Gastrocnemius medialis (tissue), 4 donors: Measurements from ENCODE around the gene SMIM9. TPM values are rescaled to one million over a fixed set of nuclear protein-coding genes. Genes with fewer than 3 reads are reported as not detected.

ENCODE experiments used
- ATAC-seq, 2 donors: fragments of 150-250 bp; one replicate each; pipeline ENCODE4 v1.9.1; 2016
- DNase-seq, 2 donors: peaks; one replicate each; pipeline ENCODE4 v3.0.0-alpha.2; 2019
- H3K27ac ChIP-seq, 4 donors: fragments of 200-600 bp; sonication (generic); 1 replicate in 1 of 4; 2 replicates in 3 of 4; pipeline ENCODE4 v1.5.1; 2016 to 2018; ENCODE audit warnings: mild to moderate bottlenecking in 2 of 4, moderate library complexity in 1 of 4
- H3K27me3 ChIP-seq, 3 donors: fragments of 200-600 bp; sonication (generic) in 2 of 3; 1 replicate in 1 of 3; 2 replicates in 2 of 3; pipeline versions ENCODE4 v1.5.1 to v1.6.0; 2016 to 2019; ENCODE audit warnings: mild to moderate bottlenecking in 1 of 3, moderate library complexity in 1 of 3
- H3K36me3 ChIP-seq, 2 donors: fragments of 200-600 bp; sonication (generic) in 1 of 2; one replicate each; pipeline ENCODE4 v1.5.1; 2017 to 2018
- H3K4me1 ChIP-seq, 2 donors: fragments of 200-600 bp; sonication (generic) in 1 of 2; one replicate each; pipeline ENCODE4 v1.5.1; 2016 to 2017; ENCODE audit warnings: mild to moderate bottlenecking in 2 of 2
- H3K4me3 ChIP-seq, 4 donors: fragments of 200-600 bp; sonication (generic) in 3 of 4; 1 replicate in 1 of 4; 2 replicates in 3 of 4; pipeline ENCODE4 v1.5.1; 2016 to 2019; ENCODE audit warnings: mild to moderate bottlenecking in 2 of 4
- H3K9me3 ChIP-seq, 3 donors: fragments of 200-600 bp; sonication (generic) in 2 of 3; 1 replicate in 1 of 3; 2 replicates in 2 of 3; pipeline ENCODE4 v1.5.1; 2016 to 2019
- POLR2A ChIP-seq, 2 donors: fragments of 450-650 bp; IDR thresholded peaks; one replicate each; pipeline ENCODE4 v1.6.1; 2017; ENCODE audit warnings: antibody characterized with exemption in 2 of 2, mild to moderate bottlenecking in 2 of 2, moderate library complexity in 2 of 2
- in situ Hi-C, 4 donors: fragments of 200-750 bp; cut with MboI; loops; one replicate each; pipeline versions ENCODE4 v1.15.0 to v1.8.0; 2017; ENCODE audit warnings: low sequenced_read_pairs in 4 of 4
- intact Hi-C: fragments of 100-400 bp; cut with DNase I; formaldehyde crosslinking; loops from one replicate; pipeline ENCODE4 v1.15.1; 2023; ENCODE audit warnings: low total_unique reads
- total RNA-seq, 4 donors: library from RNA; depleted of rRNA; stranded (reverse); fragments of >200 nt; gene quantifications; one replicate each; pipeline versions ENCODE4 v1.1.0 to v1.2.3, GENCODE V29; 2016
- TF ChIP-seq, protein P1 (sequence below), 5 experiments: fragments of 450-650 bp in 3 of 5; fragments of 200-600 bp in 2 of 5; sonication (generic) in 2 of 5; IDR thresholded peaks in 4 of 5; conservative IDR thresholded peaks in 1 of 5; 1 replicate in 4 of 5; 2 replicates in 1 of 5; pipeline ENCODE4 v1.5.1; 2016 to 2019; ENCODE audit warnings: antibody characterized with exemption in 5 of 5, mild to moderate bottlenecking in 3 of 5, moderate library complexity in 3 of 5

Gene SMIM9
- total RNA-seq, 4 donors from 2014 or later = not detected

DNA sequence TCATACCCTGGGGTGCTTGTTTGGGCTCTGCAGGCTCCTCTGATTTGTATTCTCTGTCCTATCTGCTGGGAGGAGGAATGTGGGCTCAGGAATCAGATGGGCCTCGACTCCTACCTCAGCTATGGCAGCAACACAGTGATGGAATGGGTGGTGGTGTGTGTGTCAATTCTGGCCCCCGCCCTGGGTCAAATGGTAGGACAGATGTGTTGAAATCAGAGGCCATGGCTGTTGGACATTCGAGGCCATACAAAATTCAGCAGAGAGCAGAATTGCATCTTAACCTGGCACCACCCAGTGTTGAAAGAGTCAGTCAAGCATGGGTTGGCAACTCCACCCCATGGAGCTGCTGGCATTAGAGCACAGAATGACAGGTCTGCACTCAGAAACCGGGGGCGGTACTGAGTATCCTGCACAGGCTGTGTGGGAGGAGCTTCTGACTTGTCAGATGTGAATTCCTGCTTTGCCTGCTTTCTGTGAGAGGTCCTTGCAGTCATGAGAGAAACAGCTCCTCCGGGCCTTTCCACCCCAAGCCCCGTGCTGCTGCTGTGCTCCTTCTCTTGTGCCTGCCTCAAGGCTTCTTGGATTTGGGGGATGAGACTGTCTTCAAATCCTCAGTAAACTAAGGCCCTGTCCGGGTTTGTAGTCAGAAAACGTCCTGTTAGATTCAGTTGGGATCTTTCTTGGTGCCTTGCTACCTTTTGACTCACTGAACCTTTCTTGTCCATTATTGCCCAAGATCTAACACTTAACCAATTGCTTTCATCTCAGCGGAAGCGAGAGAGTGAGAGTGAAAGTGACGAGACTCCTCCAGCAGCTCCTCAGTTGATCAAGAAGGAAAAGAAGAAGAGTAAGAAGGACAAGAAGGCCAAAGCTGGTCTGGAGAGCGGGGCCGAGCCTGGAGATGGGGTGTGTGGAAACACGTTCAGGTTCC, 58.8 kb downstream of the SMIM9 start:
- ATAC-seq (no peak), DNase-seq (no peak)
- Histone ChIP-seq H3K36me3 (peaks cover 0 to 61% of the 10 kb centered on the region in 2 donors), H3K27ac (no peak overlapping the region), H3K27me3 (no peaks in the 10 kb centered on the region), H3K4me1 (no peaks in the 10 kb centered on the region), H3K9me3 (no peaks in the 10 kb centered on the region), H3K4me3 (no peak overlapping the region)
- TF ChIP-seq, protein P1, sequence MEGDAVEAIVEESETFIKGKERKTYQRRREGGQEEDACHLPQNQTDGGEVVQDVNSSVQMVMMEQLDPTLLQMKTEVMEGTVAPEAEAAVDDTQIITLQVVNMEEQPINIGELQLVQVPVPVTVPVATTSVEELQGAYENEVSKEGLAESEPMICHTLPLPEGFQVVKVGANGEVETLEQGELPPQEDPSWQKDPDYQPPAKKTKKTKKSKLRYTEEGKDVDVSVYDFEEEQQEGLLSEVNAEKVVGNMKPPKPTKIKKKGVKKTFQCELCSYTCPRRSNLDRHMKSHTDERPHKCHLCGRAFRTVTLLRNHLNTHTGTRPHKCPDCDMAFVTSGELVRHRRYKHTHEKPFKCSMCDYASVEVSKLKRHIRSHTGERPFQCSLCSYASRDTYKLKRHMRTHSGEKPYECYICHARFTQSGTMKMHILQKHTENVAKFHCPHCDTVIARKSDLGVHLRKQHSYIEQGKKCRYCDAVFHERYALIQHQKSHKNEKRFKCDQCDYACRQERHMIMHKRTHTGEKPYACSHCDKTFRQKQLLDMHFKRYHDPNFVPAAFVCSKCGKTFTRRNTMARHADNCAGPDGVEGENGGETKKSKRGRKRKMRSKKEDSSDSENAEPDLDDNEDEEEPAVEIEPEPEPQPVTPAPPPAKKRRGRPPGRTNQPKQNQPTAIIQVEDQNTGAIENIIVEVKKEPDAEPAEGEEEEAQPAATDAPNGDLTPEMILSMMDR (IDR thresholded peaks at IDR 0.05 in 4 of 5, conservative IDR thresholded peaks at IDR 0.05 in 1 of 5) = no peak
- TF ChIP-seq POLR2A (IDR thresholded peaks at IDR 0.05) = no peak
- intact Hi-C loops (no loop called here), in situ Hi-C loops (no loop called here)

DNA sequence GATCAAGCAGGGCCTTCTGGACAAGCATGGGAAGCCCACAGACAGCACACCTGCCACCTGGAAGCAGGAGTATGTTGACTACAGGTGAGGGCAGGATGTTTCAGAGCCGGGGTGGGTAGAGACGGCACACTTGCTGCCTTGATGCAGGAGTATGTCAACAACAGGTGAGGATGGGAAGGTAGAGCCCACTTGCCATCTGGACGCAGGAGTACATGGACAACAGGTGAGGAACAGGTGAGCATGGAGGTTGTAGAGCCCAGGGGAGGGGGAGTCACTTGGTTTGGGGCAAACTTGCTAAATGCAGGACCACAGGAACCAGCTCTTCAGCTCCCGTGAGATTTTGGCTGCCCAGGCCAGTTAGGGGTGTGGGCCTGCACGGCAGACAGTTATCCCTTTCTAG, 59.8 kb downstream of the SMIM9 start:
- Histone ChIP-seq H3K27me3 (no peaks in the 10 kb centered on the region), H3K9me3 (no peaks in the 10 kb centered on the region), H3K36me3 (peaks cover 0 to 58% of the 10 kb centered on the region in 2 donors), H3K4me3 (no peak overlapping the region), H3K27ac (no peak overlapping the region), H3K4me1 (no peaks in the 10 kb centered on the region)
- TF ChIP-seq, protein P1 (IDR thresholded peaks at IDR 0.05 in 4 of 5, conservative IDR thresholded peaks at IDR 0.05 in 1 of 5) = no peak
- no peak for TF ChIP-seq POLR2A (IDR thresholded peaks at IDR 0.05)
- intact Hi-C loops (no loop called here), in situ Hi-C loops (no loop called here)
- ATAC-seq (no peak), DNase-seq (no peak)

Other genes with a start within 250 kb of the SMIM9 start
- gene CTAG1A, start 249.5 kb downstream of the SMIM9 start, total RNA-seq = not detected
- not detected for gene CTAG1B, start 215.4 kb downstream of the SMIM9 start, total RNA-seq
- not detected for gene CTAG2, start 181.1 kb downstream of the SMIM9 start, total RNA-seq
- 1 to 10 TPM in 3 of 4 donors, under 1 TPM in 1; 0.92 to 2.2 (median 1.1) TPM for gene GAB3, start 83.6 kb downstream of the SMIM9 start, total RNA-seq
- 10 to 100 TPM; 17.8 to 34.1 (median 21.7) TPM for gene DKC1, start 71.8 kb downstream of the SMIM9 start, total RNA-seq
- gene MPP1, start 29.2 kb downstream of the SMIM9 start, total RNA-seq = 10 to 100 TPM; 11.3 to 19.9 (median 15.9) TPM
- 10 to 100 TPM in 2 of 4 donors, 1 to 10 TPM in 2; 5.0 to 20.5 (median 9.9) TPM for gene F8A1, start 51.7 kb upstream of the SMIM9 start, total RNA-seq
- 10 to 100 TPM; 23.3 to 33.7 (median 28.2) TPM for gene F8, start 188.1 kb upstream of the SMIM9 start, total RNA-seq
- 100 to 1,000 TPM; 141 to 267 (median 183) TPM for gene FUNDC2, start 192.2 kb upstream of the SMIM9 start, total RNA-seq
- 10 to 100 TPM; 13.0 to 32.1 (median 26.3) TPM for gene CMC4, start 236.5 kb upstream of the SMIM9 start, total RNA-seq
- gene MTCP1, start 236.5 kb upstream of the SMIM9 start, total RNA-seq = 1 to 10 TPM in 1 of 4 donors, under 1 TPM in 2, not detected in 1; 0.31 to 2.2 (median 0.93) TPM
- gene BRCC3, start 236.8 kb upstream of the SMIM9 start, total RNA-seq = 10 to 100 TPM in 2 of 4 donors, 1 to 10 TPM in 2; 8.8 to 15.9 (median 10.6) TPM